Measurements from ENCODE around the gene RNF11. TPM values are rescaled to one million over a fixed set of nuclear protein-coding genes. Genes with fewer than 3 reads are reported as not detected.

Gene RNF11, protein sequence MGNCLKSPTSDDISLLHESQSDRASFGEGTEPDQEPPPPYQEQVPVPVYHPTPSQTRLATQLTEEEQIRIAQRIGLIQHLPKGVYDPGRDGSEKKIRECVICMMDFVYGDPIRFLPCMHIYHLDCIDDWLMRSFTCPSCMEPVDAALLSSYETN
- total RNA-seq, result 10 to 100 TPM; 56.7 to 84.3 (median 76.2) TPM

DNA sequence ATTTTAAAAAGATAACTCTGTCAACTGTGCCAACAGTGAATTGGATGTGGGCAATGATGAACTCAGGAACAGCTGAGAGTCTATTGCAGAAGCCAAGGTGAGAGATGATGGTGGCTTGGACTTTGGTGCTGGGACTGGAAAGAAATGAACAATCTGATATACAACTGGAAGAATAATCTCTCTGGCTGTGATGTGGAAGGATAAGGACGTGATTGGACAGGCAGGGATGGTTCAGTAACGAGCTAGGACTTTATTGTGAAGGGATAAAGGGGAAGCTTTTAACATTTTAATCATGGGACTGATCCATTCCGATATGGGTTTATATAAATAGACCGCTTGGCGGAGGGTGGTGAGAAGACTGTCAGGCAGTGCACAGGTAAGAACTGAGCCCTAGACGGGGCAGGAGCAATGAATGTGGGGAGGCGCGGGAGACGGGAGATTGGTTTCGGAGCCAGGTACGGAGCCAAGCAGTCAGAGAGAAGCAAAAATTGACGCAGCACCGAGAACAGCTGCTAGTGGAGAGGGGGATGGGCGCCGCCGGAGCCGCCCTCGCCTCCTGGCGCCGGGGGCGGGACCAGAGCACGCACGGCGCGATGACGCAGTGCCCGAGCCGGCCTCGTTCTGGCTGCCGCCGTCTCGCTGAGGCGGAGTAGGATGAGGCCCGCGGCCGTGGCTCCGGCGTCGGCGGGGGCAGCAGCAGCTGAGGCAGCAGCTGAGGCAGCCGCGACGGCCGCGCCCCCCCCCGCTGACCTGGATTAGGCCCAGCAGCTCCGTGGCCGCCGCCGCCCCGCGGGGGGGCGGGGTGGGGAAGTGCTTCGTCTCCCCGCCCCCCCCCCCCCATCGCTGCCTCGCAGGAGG, at the start of gene RNF11:
Gene RNF11 (plus strand): TSS at position 601 of the 858 bp plus-strand sequence. CDS start 484 bp downstream, outside the sequence.
- WGBS, 2 donors, result 0% methylated on average over 40 to 52 of the region's 57 CpGs
- peak within 1 kb of the TSS; percentile 91 to 99 (median 95) for H3K27ac ChIP-seq
- TF ChIP-seq POLR2A (IDR thresholded peaks at IDR 0.05), result peak; percentile 89 to 98
- TF ChIP-seq, protein P1, sequence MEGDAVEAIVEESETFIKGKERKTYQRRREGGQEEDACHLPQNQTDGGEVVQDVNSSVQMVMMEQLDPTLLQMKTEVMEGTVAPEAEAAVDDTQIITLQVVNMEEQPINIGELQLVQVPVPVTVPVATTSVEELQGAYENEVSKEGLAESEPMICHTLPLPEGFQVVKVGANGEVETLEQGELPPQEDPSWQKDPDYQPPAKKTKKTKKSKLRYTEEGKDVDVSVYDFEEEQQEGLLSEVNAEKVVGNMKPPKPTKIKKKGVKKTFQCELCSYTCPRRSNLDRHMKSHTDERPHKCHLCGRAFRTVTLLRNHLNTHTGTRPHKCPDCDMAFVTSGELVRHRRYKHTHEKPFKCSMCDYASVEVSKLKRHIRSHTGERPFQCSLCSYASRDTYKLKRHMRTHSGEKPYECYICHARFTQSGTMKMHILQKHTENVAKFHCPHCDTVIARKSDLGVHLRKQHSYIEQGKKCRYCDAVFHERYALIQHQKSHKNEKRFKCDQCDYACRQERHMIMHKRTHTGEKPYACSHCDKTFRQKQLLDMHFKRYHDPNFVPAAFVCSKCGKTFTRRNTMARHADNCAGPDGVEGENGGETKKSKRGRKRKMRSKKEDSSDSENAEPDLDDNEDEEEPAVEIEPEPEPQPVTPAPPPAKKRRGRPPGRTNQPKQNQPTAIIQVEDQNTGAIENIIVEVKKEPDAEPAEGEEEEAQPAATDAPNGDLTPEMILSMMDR (IDR thresholded peaks at IDR 0.05), result peak in 2 of 5 experiments; percentile 36 to 57
- peak; percentile 42 to 96 for TF ChIP-seq EP300 (IDR thresholded peaks at IDR 0.05)
- H3K9me3 ChIP-seq, result no peaks in the 10 kb centered on the region
- H3K36me3 ChIP-seq, result no peaks in the 10 kb centered on the region
- H3K27me3 ChIP-seq, result no peaks in the 10 kb centered on the region
- peaks cover 0 to 47% (median 25%) of the 10 kb centered on the region in 4 donors for H3K4me1 ChIP-seq
- peak within 1 kb of the TSS; percentile 76 to 96 (median 84) for H3K4me3 ChIP-seq
- DNase-seq (ENCODE audit: low spot score in 2 of 2), result peak; percentile 84 to 89

DNA sequence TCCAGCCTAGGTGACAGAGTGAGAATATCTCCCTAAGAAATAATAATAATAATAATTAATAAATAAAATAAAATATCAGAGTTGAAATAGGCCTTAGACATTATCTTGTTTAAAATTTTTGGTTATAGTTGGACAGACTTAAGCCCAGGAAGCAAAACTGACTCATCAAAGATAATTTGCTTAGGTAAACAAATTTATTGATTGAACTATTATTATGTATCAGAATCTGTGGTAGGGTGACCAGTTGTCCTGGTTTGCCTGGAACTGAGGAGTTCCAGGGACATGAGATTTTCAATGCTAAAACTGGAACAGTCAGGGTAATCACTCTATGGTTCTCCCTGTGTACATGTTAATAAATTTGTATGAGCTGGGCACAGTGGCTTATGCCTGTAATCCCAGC, 47.8 kb upstream of the RNF11 start:
- H3K4me3 ChIP-seq, result no peak overlapping the region
- no peak for DNase-seq (ENCODE audit: low spot score in 2 of 2)
- H3K27ac ChIP-seq, result no peak overlapping the region
- H3K27me3 ChIP-seq, result no peaks in the 10 kb centered on the region
- H3K9me3 ChIP-seq, result no peaks in the 10 kb centered on the region
- TF ChIP-seq EP300 (IDR thresholded peaks at IDR 0.05) (no peak), POLR2A (IDR thresholded peaks at IDR 0.05) (no peak)
- TF ChIP-seq, protein P1 (IDR thresholded peaks at IDR 0.05), result no peak
- no peaks in the 10 kb centered on the region for H3K4me1 ChIP-seq
- no peaks in the 10 kb centered on the region for H3K36me3 ChIP-seq

DNA sequence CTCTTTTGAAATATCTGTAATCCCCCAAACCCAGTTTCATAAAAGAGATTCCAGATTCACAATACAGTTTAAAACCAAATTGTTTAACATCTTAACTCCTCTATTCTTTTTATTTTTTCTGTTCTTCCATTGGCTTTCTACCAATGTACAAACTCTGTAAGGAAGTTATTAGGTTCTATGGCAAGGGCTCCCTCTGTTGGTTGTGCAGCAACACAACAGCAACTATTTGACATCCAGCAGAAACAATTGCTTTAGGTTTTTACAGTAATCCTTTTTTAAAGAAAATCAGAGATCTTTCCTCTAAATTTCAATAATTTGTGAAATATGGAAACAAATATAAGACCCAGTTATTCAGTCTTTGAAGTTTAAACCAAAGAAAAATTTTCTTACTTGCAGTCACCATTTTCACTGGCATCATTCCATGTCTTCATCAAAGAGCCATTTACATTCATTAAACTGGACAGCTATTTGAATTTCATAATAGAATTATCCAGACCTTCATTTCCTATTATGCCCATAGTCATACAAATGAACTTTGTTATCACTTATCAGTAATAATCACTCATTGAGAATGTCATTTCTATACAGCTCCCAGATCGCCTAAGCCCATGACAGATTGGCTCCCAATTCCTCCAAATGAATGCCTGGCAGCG, 46.5 kb upstream of the RNF11 start:
- H3K27ac ChIP-seq, result no peak overlapping the region
- DNase-seq (ENCODE audit: low spot score in 2 of 2), result peak in 1 of 2 donors; percentile 14
- TF ChIP-seq, protein P1 (IDR thresholded peaks at IDR 0.05), result peak; percentile 70 to 86 (median 78)
- TF ChIP-seq POLR2A (IDR thresholded peaks at IDR 0.05), result no peak
- TF ChIP-seq EP300 (IDR thresholded peaks at IDR 0.05), result no peak
- H3K4me3 ChIP-seq, result no peak overlapping the region
- H3K36me3 ChIP-seq, result no peaks in the 10 kb centered on the region
- H3K27me3 ChIP-seq, result no peaks in the 10 kb centered on the region
- H3K4me1 ChIP-seq, result no peaks in the 10 kb centered on the region
- H3K9me3 ChIP-seq, result no peaks in the 10 kb centered on the region
- WGBS, 2 donors, result 37 to 50% methylated on average over 2 of the region's 2 CpGs

DNA sequence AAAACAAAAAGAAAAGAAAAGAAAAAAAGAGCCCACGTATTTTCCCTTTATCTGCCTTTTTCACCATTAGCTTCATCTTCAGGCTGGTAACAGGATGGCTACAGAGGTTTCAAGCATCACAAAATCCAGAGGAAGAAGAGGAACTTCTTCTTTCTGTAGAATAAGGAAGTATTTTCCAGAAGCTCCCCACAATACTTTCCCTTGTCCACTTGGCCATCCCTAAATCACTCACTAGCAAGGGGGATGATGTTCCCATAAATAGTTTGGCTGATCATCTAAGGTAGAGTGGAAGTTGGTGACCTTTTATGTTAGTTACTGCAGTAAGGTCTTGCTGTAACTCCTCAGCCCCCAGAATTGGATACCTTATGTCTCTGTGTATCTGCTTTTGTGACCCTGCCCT, 45.1 kb upstream of the RNF11 start:
- Histone ChIP-seq H3K27ac (no peak overlapping the region), H3K4me3 (no peak overlapping the region), H3K27me3 (no peaks in the 10 kb centered on the region), H3K9me3 (no peaks in the 10 kb centered on the region), H3K4me1 (no peaks in the 10 kb centered on the region), H3K36me3 (no peaks in the 10 kb centered on the region)
- WGBS, 2 donors, result 50 to 60% methylated on average over 1 of the region's 1 CpG
- DNase-seq (ENCODE audit: low spot score in 2 of 2), result no peak
- TF ChIP-seq POLR2A (IDR thresholded peaks at IDR 0.05), result no peak
- TF ChIP-seq EP300 (IDR thresholded peaks at IDR 0.05), result no peak
- TF ChIP-seq, protein P1 (IDR thresholded peaks at IDR 0.05), result no peak
